GM19452 (cell line): ENCODE results near the gene RER1.
"Not testable (repeated sequence)": the region's sequence is repeated elsewhere in the genome, so short reads cannot be mapped to it uniquely, and the experiment has no call there.

ENCODE experiments used
- ATAC-seq: cut with Tn5 transposase; IDR thresholded peaks from one replicate; pipeline ENCODE4 v1.9.1; 2021; ENCODE audit not compliant: unreplicated experiment

Gene RER1

GRCh38 chr1:2422523-2422922, 30.9 kb downstream of the RER1 start:
- ATAC-seq = no peak

DNA sequence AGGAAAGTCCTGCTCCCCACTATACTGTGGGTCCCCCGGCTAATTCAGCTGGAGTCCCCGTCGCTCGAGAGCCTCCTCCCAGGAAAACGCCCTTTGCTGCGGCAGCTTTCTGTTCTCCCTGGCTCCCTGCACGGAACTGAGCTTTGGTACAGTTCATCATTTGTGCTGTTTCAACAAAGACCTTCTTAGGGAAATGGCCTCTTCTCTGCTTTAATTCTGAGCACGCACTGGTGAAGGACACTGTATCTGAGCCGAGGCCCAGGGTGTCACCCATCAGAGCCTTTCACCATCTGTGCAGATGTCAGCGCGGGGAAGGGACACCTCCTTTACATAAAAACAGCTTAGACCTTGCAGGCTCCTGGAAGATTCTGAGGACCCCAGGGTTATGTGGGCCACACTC, 34.3 kb downstream of the RER1 start:
- no peak for ATAC-seq

DNA sequence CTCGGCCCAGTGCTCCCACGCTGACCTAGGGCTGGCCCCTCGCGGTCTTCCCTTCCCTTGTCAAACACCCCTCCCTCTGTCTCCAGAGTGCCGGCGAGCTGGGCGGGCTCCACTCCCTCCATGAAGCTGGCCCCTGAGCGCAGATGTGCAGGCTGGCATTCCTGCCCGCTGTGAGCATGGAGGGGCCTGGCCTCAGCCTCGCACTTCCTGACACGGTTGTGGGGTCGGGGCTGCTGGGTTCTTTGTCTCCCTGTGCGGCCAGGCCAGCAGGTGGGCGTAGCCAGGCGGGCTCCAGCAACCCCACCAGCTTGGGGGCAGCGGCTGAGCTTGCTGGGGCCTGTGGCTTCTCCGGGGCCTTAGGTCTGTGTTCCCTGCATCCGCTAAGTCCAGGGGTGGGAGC, 34.9 kb downstream of the RER1 start:
- ATAC-seq = no peak

DNA sequence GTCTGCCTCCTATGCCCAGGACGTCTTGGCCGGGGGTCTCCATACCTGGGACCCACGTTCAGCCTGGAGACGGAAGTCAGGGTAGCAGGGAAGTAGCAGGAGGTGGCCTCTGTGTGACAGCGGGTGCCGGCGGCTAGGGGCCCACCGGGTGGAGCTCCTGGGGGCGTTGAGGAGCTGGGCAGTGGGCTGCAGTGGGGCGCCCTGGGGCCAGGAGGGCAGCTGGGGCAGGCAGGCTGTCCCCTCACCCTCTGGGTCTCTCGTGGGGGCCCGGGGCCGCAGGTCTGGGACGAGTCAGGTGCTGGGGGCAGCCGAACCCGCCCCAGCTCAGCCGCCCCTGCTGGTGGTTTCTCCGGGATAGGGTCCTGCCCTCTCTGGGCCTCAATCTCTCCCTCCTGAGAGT, 35.4 kb downstream of the RER1 start:
- ATAC-seq = no peak

GRCh38 chr1:2427976-2428375, 36.3 kb downstream of the RER1 start:
- no peak for ATAC-seq

DNA sequence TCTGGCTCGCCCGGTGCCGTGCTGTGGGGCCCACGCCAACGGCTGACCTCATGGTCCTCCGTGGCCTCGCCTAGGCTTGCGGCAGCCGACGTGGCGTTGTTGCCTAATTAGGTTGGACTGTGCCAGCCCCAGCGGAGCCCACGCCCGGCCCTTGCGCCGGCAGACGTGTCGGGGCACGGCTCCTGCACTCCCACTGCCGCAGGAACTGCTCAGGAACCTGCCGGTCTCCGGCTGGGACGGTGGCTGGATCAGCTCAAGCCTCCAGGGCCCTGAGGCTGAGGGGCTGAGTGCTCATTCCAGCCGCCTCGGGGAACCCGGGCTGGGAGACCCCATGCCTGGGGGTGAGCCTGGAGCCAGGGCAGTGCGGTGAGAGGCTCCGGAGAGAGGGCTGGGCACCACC, 36.8 kb downstream of the RER1 start:
- ATAC-seq = no peak

- ATAC-seq = no peak
Observed at GRCh38 chr1:2429780-2430591, 38.3 kb downstream of the RER1 start.

- no peak for ATAC-seq
Observed at GRCh38 chr1:2430592-2430973, 38.9 kb downstream of the RER1 start.

- no peak for ATAC-seq
Observed at GRCh38 chr1:2431103-2431502, 39.5 kb downstream of the RER1 start.

DNA sequence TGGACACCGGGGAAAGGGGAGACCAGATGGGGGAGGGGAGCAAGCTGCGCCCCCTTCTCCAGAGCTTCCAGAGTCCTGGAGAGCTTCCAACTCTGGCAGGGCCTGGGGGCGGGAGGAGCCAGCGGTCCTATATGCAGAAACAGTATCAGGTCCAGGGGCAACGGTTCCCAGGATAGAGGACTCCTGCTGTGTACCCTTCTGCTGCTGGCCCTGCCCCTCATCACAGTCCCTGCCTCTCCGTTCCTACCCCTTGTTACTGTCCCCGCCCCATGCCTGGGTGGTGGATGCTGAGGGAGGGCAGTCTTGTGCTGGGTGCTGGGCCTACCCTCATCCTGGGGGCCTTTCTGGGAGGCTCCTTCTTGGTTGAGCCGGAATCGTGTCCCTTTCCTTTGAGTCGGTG, 39.9 kb downstream of the RER1 start:
- ATAC-seq = no peak

- no peak for ATAC-seq
Observed at GRCh38 chr1:2432441-2432844, 40.8 kb downstream of the RER1 start.

DNA sequence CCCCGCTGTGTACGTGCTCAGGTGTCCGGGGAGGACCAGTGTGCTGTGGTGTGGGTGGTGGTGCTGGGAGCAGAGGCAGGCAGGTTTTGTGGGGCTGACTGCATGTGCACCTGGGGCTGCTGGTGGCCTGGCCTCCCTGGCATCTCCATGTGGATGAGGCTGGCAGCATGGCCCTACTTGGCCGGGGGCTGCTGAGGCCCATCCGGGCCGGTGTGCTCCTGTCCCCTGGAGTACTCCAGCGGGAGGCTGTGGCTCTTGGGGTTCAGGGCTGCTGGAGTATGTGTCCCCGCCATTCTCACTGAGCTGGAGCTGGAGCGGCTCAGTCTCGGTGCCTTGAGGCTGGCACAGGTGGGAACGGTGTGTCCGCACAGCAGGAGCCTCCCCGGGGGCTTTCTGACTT, 41.6 kb downstream of the RER1 start:
- no peak for ATAC-seq

GRCh38 chr1:2433936-2434655, 42.5 kb downstream of the RER1 start:
- no peak for ATAC-seq

DNA sequence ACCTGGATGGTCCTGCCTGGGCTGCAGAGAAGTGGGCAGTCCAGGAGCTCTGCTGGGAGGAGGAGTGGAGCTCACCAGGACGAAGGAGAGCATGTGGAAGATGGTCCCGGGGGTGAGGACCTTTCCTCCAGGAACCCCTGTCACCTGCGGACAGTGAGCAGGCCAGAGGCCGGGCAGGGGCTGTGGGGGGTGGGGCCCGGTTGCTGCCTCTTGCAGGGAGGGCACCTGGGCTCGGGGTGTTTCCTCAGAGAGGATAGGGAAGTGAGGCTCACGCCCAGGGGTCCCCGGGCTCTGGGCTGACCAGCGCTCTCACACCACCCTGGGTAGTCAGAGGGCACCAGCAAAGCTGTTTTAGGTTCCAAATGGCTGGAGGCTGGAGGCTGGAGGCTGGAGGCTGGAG, 43.5 kb downstream of the RER1 start:
- no peak for ATAC-seq

DNA sequence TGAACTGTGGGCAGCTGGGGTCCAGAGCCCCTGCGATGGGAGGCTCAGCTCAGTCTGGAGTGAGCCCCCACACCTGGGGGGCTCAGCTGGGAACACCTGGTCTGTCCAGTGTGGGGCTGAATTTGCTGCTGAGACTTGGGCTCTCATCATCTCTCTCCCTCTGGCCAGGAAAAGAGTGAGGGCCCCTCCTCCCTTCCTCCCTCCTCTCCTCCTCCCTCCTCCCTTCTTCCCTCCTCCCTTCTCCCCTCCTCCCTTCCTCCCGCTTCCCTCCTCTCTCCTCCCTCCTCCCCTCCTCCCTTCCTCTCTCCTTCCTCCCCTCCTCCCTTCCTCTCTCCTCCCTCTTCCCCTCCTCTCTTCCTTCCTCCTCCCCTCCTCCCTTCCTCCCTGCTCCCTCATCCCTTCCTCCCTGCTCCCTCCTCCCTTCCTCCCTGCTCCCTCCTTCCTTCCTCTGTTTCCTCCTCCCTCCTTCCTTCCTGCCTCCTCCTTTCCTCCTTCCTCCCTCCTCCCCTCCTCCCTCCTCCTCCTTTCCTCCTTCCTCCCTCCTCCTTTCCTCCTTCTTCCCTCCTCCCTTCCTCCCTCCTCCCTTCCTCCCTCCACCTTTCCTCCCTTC, 44.2 kb downstream of the RER1 start:
- no peak for ATAC-seq

- no peak for ATAC-seq
Observed at GRCh38 chr1:2436876-2437275, 45.2 kb downstream of the RER1 start.

- no peak for ATAC-seq
Observed at GRCh38 chr1:2437617-2438016, 46.0 kb downstream of the RER1 start.

DNA sequence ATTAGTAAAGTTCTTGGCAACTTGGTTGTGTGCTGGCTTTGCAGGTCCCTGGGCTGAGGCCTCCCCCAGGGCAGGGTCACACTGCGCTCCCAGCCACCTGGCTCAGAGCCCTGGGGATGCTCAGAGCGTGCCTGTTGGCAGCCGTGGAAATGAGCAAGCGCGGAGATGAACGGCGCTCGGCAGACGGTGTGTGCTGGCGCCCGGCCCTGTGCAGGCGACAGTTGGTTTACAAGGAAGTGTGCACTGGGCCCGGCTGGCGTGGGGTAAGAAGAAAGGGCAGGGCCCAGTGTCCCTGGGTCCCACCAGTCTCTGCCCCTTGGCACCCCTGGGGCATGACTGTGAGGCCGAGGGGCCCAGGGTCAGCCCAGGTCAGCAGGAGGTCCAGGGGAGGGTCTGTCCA, 46.4 kb downstream of the RER1 start:
- no peak for ATAC-seq

DNA sequence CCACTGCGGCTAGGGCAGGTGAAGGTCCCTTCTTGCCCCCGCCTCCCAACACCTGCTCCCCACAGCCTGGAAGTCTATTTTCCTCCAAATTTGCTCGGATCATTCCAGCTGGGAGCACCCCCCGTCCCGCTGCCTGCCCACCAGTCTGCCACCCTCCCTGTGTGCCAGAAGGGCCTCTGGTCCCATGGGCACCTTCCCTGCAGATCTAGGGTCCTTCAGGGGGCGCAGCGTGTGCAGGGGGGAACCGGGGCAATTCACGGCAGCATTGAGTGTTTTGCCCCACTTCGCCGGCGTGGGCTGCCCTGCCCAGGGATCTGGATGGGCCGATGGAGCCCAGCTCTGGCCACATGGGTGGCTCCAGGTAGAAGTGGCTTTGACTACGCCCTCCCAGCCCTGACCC, 47.0 kb downstream of the RER1 start:
- ATAC-seq = no peak

GRCh38 chr1:2439369-2439768, 47.7 kb downstream of the RER1 start:
- no peak for ATAC-seq

DNA sequence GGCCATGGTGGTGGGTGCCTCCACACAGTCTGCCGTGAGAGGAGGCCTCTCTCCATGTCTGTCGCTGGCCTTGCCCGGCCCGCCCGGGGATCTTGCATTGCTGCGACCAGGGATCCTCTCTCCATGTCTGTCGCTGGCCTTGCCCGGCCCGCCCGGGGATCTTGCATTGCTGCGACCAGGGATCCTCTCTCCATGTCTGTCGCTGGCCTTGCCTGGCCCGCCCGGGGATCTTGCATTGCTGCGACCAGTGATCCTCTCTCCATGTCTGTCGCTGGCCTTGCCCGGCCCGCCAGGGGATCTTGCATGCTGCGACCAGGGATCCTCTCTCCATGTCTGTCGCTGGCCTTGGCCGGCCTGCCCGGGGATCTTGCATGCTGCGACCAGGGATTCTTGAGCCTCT, 48.7 kb downstream of the RER1 start:
- ATAC-seq = not testable (repeated sequence)

DNA sequence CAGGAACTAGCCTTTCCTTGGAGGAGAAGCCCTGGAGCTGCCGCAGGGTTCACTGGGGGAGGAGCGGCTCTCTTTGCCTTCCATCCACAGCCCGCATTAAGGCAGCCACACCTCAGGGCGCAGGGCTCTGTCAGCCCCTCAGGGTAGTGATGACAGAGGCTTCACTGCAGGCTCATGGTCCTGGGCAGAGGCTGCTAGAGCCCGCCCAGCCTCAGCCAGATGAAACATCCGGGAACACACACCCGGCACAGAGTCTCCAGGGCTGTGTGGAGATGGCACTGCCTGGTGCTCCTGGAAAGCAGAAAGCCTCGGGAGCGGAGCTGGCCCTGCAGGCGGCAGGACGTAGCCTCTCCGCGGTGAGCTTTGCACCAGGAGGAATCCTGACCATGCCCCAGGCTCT, 50.1 kb downstream of the RER1 start:
- no peak for ATAC-seq
